GM12801 (cell line): ENCODE measurements around the gene DGKQ.

ENCODE experiments used
- CTCF ChIP-seq: IDR thresholded peaks from one replicate; pipeline ENCODE4 v1.5.1; 2011; ENCODE audit warnings: control low read depth; ENCODE audit not compliant: insufficient read length; ENCODE audit errors: extremely low read depth

DGKQ gene

GRCh38 chr4:999882-1000425 lies 26.6 kb upstream of the DGKQ start:
- no peak for TF ChIP-seq CTCF

- TF ChIP-seq CTCF = no peak
Measured at GRCh38 chr4:998096-998691, 24.8 kb upstream of the DGKQ start.

GRCh38 chr4:997375-998071 lies 24.2 kb upstream of the DGKQ start:
- no peak for TF ChIP-seq CTCF

- TF ChIP-seq CTCF = no peak
Measured at GRCh38 chr4:996997-997374, 23.6 kb upstream of the DGKQ start.

GRCh38 chr4:996030-996996 lies 22.9 kb upstream of the DGKQ start:
- no peak for TF ChIP-seq CTCF

- no peak for TF ChIP-seq CTCF
Measured at GRCh38 chr4:995311-996026, 22.1 kb upstream of the DGKQ start.
